GM12892 (cell line): ENCODE measurements around the gene KLHL6.
"Not testable (repeated sequence)": the region's sequence is repeated elsewhere in the genome, so short reads cannot be mapped to it uniquely, and the experiment has no call there.

Source experiments
- DNase-seq: peaks from one replicate; pipeline ENCODE4 v3.0.0; 2011; ENCODE audit not compliant: insufficient read length
- FAIRE-seq: peaks from 2 replicates; lab custom pipeline; 2011; peaks lifted over from hg19 to GRCh38; lab: Jason Lieb, UNC
- POLR2A ChIP-seq: IDR thresholded peaks from 2 replicates; pipeline ENCODE4 v1.6.1; 2011; ENCODE audit warnings: low read depth, low read length, control low read depth
- POLR2AphosphoS5 ChIP-seq: IDR thresholded peaks from 2 replicates; pipeline ENCODE4 v1.6.1; 2011; ENCODE audit warnings: low read depth, low read length, control low read depth
- TAF1 ChIP-seq: IDR thresholded peaks from 2 replicates; pipeline ENCODE4 v1.6.1; 2011; ENCODE audit warnings: low read depth, mild to moderate bottlenecking, control low read depth, low read length, borderline replicate concordance

KLHL6 gene

GRCh38 chr3:183475016-183475763 lies 80.3 kb downstream of the KLHL6 start:
- DNase-seq (no peak), FAIRE-seq (no peak)
- TF ChIP-seq POLR2AphosphoS5 (no peak), TAF1 (no peak), POLR2A (no peak)

DNA sequence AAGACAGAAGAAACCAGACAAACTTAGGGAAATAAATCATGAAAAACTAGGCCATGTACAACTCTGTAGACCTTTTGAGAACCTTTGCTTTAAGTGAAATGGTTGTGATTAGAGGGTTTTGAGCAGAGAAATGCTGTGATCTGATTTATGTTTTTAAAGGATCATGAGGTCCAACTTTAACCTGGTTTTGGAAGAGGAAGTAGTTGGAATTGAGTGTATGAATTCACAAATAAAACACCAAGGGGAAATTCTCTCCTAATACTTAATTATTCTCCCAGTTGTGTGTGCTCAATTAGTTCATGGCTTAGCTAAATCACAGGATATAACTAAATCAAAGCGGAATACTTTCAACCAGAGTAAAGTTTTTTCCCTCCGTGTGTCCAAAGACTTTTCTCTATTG lies 81.5 kb downstream of the KLHL6 start:
- no peak for FAIRE-seq
- TF ChIP-seq TAF1 (no peak), POLR2AphosphoS5 (no peak), POLR2A (no peak)
- no peak for DNase-seq

DNA sequence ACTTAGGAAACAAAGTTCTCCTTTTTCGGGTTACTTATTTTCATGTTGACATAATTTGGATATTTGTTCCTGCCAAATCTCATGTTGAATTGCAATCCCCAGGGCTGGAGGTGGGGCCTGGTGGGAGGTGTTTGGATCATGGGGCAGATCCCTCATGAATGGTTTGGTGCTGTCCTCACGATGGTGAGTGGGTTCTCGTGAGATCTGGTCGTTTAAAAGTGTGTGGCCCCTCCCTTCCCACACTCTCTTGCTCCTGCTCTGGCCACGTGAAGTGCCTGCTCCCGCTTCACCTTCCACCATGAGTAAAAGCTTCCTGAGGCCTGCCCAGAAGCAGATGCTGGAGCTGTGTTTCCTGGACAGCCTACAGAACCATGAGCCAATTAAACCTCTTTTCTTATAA lies 83.4 kb downstream of the KLHL6 start:
- DNase-seq: no peak
- FAIRE-seq: no peak
- TF ChIP-seq POLR2A: no peak
- no peak for TF ChIP-seq POLR2AphosphoS5
- no peak for TF ChIP-seq TAF1

DNA sequence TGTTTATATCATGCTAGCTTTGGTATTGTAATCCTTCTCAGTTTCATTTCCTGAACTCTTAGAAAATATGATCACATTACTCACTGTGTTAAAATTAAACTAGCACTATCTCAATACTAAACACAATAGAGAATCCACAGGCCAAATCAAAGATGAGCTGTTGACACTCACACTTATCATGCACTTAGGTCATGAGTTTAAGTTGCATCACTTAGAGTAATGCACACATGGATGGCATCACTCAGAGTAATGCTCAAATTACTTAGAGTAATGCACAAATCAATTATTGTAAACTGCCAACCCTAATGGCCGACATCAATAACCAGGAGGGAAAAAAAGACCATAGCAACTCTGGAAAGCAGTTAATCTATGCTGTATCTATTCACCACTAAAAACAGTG lies 87.1 kb downstream of the KLHL6 start:
- TF ChIP-seq POLR2A (no peak), POLR2AphosphoS5 (no peak), TAF1 (no peak)
- no peak for DNase-seq
- FAIRE-seq: no peak

GRCh38 chr3:183466575-183466974 lies 88.9 kb downstream of the KLHL6 start:
- TF ChIP-seq POLR2AphosphoS5: no peak
- TF ChIP-seq POLR2A: no peak
- TF ChIP-seq TAF1: no peak
- DNase-seq: no peak
- FAIRE-seq: no peak

- not testable (repeated sequence) for DNase-seq, FAIRE-seq
These were observed 89.8 kb downstream of the KLHL6 start for GRCh38 chr3:183465710-183466109.

DNA sequence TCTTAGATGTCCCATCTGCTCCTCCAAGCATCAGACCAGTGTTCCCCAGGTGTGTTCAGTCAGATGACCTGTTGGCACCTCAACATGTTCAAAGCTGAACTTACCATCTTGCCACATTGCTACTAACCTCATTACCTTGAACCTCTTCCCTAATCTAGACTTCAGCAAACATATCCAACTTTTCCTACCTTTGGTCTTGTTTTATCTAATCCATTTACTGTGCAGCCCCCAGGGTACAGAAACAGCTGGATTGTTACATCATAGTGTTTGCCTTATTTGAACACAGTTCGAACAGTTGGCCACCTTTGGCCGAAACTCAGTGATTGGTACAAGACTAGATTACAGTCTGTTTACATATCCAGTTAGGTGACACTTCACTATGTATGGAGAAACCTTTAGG lies 91.0 kb downstream of the KLHL6 start:
- no peak for TF ChIP-seq POLR2AphosphoS5
- no peak for TF ChIP-seq TAF1
- no peak for TF ChIP-seq POLR2A
- DNase-seq (no peak), FAIRE-seq (no peak)

DNA sequence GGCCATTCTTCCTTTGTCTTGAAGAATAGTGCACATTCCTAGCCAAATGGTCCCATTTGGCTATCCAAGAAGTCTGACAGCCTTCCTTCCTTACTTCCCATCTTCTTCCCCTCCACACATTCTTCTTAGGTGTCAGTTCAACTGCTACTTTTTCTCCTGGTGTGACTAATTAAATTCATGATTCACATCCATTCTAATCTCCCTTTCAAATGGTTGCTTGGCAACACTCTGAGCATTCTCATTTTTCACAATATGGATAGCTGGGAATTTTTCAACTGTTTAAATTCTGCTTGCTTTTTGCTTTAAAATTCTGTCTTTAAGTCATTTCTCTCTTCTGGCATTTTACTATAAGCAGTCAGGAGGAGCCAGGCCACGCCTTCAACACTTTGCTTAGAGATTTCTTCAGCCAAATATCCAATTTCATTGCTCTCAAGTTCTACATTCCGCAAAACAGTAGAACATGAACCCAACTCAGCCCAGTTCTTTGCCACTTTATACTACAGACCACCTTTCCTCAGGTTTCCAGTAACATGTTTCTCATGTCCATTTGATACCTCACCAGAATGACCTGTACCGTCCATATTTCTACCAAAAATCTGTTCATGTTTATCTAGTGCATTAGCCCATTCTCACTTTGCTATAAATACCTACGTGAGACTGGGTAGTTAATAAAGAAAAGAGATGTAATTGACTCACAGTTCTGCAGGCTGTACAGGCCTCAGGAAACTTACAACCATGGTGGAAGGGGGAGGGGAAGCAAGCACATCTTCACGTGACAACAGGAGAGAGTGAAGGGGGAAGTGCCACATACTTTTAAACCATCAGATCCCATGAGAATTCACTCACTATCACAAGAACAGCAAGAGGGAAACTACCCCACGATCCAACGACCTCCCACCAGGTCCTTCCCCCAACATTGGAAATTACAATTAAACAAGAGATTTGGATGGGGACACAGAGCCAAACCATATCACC lies 95.1 kb downstream of the KLHL6 start:
- no peak for FAIRE-seq
- no peak for DNase-seq

GRCh38 chr3:183455089-183455488 lies 100.4 kb downstream of the KLHL6 start:
- no peak for TF ChIP-seq TAF1
- no peak for TF ChIP-seq POLR2A
- no peak for TF ChIP-seq POLR2AphosphoS5
- no peak for FAIRE-seq
- DNase-seq: no peak

More for the DNA sequence above, 95.1 kb downstream of the KLHL6 start:
- TF ChIP-seq POLR2AphosphoS5 (no peak), POLR2A (no peak), TAF1 (no peak)

- FAIRE-seq: no peak
- no peak for DNase-seq
- TF ChIP-seq TAF1 (no peak), POLR2A (no peak), POLR2AphosphoS5 (no peak)
These were observed 101.4 kb downstream of the KLHL6 start for GRCh38 chr3:183454064-183454463.

- FAIRE-seq: no peak
- DNase-seq: no peak
- TF ChIP-seq POLR2A: no peak
- TF ChIP-seq POLR2AphosphoS5: no peak
- TF ChIP-seq TAF1: no peak
These were observed 105.7 kb downstream of the KLHL6 start for GRCh38 chr3:183449791-183450190.

GRCh38 chr3:183449391-183449790 lies 106.1 kb downstream of the KLHL6 start:
- TF ChIP-seq POLR2A: no peak
- no peak for TF ChIP-seq POLR2AphosphoS5
- TF ChIP-seq TAF1: no peak
- FAIRE-seq: no peak
- no peak for DNase-seq
